Karpas-422 (cell line): ENCODE results near the gene TTLL13. TPM values are rescaled to one million over a fixed set of nuclear protein-coding genes. Genes with fewer than 3 reads are reported as not detected.
A peak's percentile ranks its signal among the peaks of the same experiment; 100 is the strongest.
"Not testable (repeated sequence)": the region's sequence is repeated elsewhere in the genome, so short reads cannot be mapped to it uniquely, and the experiment has no call there.

Experiments used
- DNase-seq: peaks from one replicate; pipeline ENCODE4 v3.0.0-alpha.2; 2015
- H2AFZ ChIP-seq: fragments of 200-600 bp; sonication (generic); 2 replicates; pipeline ENCODE4 v1.6.1; 2014; ENCODE audit warnings: antibody characterized with exemption, low read length, mixed read lengths
- H3K27ac ChIP-seq: fragments of 200-600 bp; sonication (generic); 2 replicates; pipeline ENCODE4 v1.5.1; 2014; ENCODE audit warnings: mild to moderate bottlenecking, low read length, moderate library complexity
- H3K27me3 ChIP-seq: fragments of 200-600 bp; sonication (generic); 2 replicates; pipeline ENCODE4 v1.6.1; 2014; ENCODE audit warnings: low read length, mixed read lengths
- H3K36me3 ChIP-seq: fragments of 200-600 bp; sonication (generic); 2 replicates; pipeline ENCODE4 v1.6.1; 2014; ENCODE audit warnings: low read length, mixed read lengths; ENCODE audit not compliant: insufficient read depth
- H3K4me1 ChIP-seq: fragments of 200-600 bp; sonication (generic); 2 replicates; pipeline ENCODE4 v1.6.1; 2014; ENCODE audit warnings: mild to moderate bottlenecking, low read length, mixed read lengths
- H3K4me2 ChIP-seq: fragments of 200-600 bp; sonication (generic); 2 replicates; pipeline ENCODE4 v1.6.1; 2014; ENCODE audit warnings: low read length, low read depth, mild to moderate bottlenecking; ENCODE audit not compliant: poor library complexity, severe bottlenecking
- H3K4me3 ChIP-seq: fragments of 200-600 bp; sonication (generic); 2 replicates; pipeline ENCODE4 v1.5.1; 2014; ENCODE audit warnings: mild to moderate bottlenecking, antibody characterized with exemption, low read length, mixed read lengths
- H3K79me2 ChIP-seq: fragments of 200-600 bp; sonication (generic); 2 replicates; pipeline ENCODE4 v1.6.1; 2014; ENCODE audit warnings: mild to moderate bottlenecking, low read length, mixed read lengths
- H3K9ac ChIP-seq: fragments of 200-600 bp; sonication (generic); 2 replicates; pipeline ENCODE4 v1.6.0; 2014; ENCODE audit warnings: low read length
- H3K9me2 ChIP-seq: fragments of 200-600 bp; sonication (generic), shearing (Covaris generic); replicated peaks from 2 replicates; pipeline ENCODE4 v1.6.0; 2014; ENCODE audit warnings: mild to moderate bottlenecking, low read length, moderate library complexity; ENCODE audit not compliant: insufficient read depth
- H3K9me3 ChIP-seq: fragments of 300-700, 200-600 bp; sonication (generic); 2 replicates; pipeline ENCODE4 v1.6.1; 2014; ENCODE audit warnings: low read length, mixed read lengths
- H4K20me1 ChIP-seq: fragments of 200-600 bp; sonication (generic); 2 replicates; pipeline ENCODE4 v1.6.1; 2014; ENCODE audit warnings: mild to moderate bottlenecking, antibody characterized with exemption, low read length, low read depth; ENCODE audit not compliant: insufficient read depth
- total RNA-seq: library from RNA; depleted of rRNA; stranded (reverse); fragments of >200 nt; shearing (Covaris generic); gene quantifications from 2 replicates; pipeline ENCODE4 v1.2.3, GENCODE V29; 2014; ENCODE audit warnings: low replicate concordance

The TTLL13 gene
- total RNA-seq, 1 experiment from 2014 or later, result not detected

- not testable (repeated sequence) for H3K9ac ChIP-seq, H3K4me3 ChIP-seq, H4K20me1 ChIP-seq, H2AFZ ChIP-seq, H3K27me3 ChIP-seq, H3K4me2 ChIP-seq, H3K27ac ChIP-seq, H3K36me3 ChIP-seq, H3K4me1 ChIP-seq, H3K9me3 ChIP-seq, H3K9me2 ChIP-seq, H3K79me2 ChIP-seq
- peak; percentile 88 for DNase-seq
Observed at GRCh38 chr15:90293040-90293810, 43.9 kb downstream of the TTLL13 start.

DNA sequence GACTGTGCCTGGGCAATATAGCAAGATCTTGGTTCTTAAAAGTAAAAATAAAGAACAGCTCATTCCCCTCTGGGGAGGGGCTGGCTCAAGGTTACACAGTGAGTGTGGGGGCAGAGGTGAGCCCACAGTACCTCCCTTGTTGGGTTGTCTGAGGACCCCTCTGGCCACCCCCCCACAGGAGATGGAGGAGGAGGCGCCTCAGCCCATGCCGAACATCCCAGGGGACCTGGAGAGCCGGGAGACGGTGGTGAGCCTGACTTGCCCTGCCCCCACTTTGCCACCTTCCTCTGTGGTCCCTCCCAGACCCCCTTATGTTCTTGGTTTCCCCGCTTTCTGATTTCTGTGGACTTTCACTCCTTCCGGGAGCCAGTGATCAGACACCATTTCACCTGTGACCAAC, 44.8 kb downstream of the TTLL13 start:
- Histone ChIP-seq H3K27ac (no peak overlapping the region), H3K4me3 (no peak overlapping the region), H4K20me1 (no peaks in the 10 kb centered on the region), H3K9me2 (no peaks in the 10 kb centered on the region), H3K27me3 (no peaks in the 10 kb centered on the region), H3K4me2 (no peak overlapping the region), H3K36me3 (no peaks in the 10 kb centered on the region), H2AFZ (no peak overlapping the region), H3K9me3 (no peaks in the 10 kb centered on the region), H3K9ac (no peak overlapping the region), H3K79me2 (no peaks in the 10 kb centered on the region), H3K4me1 (peaks cover 5% of the 10 kb centered on the region)
- DNase-seq, result no peak

GRCh38 chr15:90294601-90295269, 45.4 kb downstream of the TTLL13 start:
- no peak overlapping the region for H3K9ac ChIP-seq

GRCh38 chr15:90295270-90295648, 45.9 kb downstream of the TTLL13 start:
- Histone ChIP-seq H3K4me3 (no peak overlapping the region), H3K27me3 (no peaks in the 10 kb centered on the region), H3K27ac (no peak overlapping the region), H4K20me1 (no peaks in the 10 kb centered on the region), H3K9ac (no peak overlapping the region), H3K36me3 (no peaks in the 10 kb centered on the region), H3K9me2 (no peaks in the 10 kb centered on the region), H3K79me2 (no peaks in the 10 kb centered on the region), H2AFZ (no peak overlapping the region), H3K4me2 (no peak overlapping the region), H3K4me1 (peaks cover 5% of the 10 kb centered on the region), H3K9me3 (no peaks in the 10 kb centered on the region)
- no peak for DNase-seq

More at GRCh38 chr15:90294601-90295269, 45.4 kb downstream of the TTLL13 start:
- peaks cover 5% of the 10 kb centered on the region for H3K4me1 ChIP-seq
- H3K27ac ChIP-seq, result no peak overlapping the region
- H2AFZ ChIP-seq, result no peak overlapping the region
- no peak overlapping the region for H3K4me3 ChIP-seq
- no peaks in the 10 kb centered on the region for H3K9me2 ChIP-seq
- no peaks in the 10 kb centered on the region for H3K9me3 ChIP-seq
- no peak for DNase-seq
- no peaks in the 10 kb centered on the region for H3K36me3 ChIP-seq
- no peaks in the 10 kb centered on the region for H4K20me1 ChIP-seq
- H3K79me2 ChIP-seq, result no peaks in the 10 kb centered on the region
- no peaks in the 10 kb centered on the region for H3K27me3 ChIP-seq
- H3K4me2 ChIP-seq, result no peak overlapping the region

GRCh38 chr15:90296316-90296884, 47.0 kb downstream of the TTLL13 start:
- not testable (repeated sequence) for H3K27ac ChIP-seq, H3K36me3 ChIP-seq, H3K79me2 ChIP-seq, H4K20me1 ChIP-seq, H3K4me2 ChIP-seq, H2AFZ ChIP-seq, H3K9me2 ChIP-seq, H3K4me3 ChIP-seq, H3K9me3 ChIP-seq, DNase-seq, H3K27me3 ChIP-seq, H3K9ac ChIP-seq
- H3K4me1 ChIP-seq, result peaks cover 13% of the 10 kb centered on the region

GRCh38 chr15:90297021-90297420, 47.7 kb downstream of the TTLL13 start:
- Histone ChIP-seq H3K9me2 (no peaks in the 10 kb centered on the region), H3K4me3 (no peak overlapping the region), H3K79me2 (no peaks in the 10 kb centered on the region), H2AFZ (no peak overlapping the region), H3K27ac (no peak overlapping the region), H4K20me1 (no peaks in the 10 kb centered on the region), H3K27me3 (no peaks in the 10 kb centered on the region), H3K4me2 (no peak overlapping the region), H3K36me3 (no peaks in the 10 kb centered on the region), H3K9ac (no peak overlapping the region), H3K9me3 (no peaks in the 10 kb centered on the region), H3K4me1 (peaks cover 8% of the 10 kb centered on the region)
- no peak for DNase-seq

GRCh38 chr15:90300541-90300940, 51.2 kb downstream of the TTLL13 start:
- Histone ChIP-seq H3K4me1 (peaks cover 8% of the 10 kb centered on the region), H3K79me2 (no peaks in the 10 kb centered on the region), H3K27me3 (no peaks in the 10 kb centered on the region), H3K9ac (peak overlapping the region; percentile 68; the same call in 1 of the 2 replicates), H3K9me3 (no peaks in the 10 kb centered on the region), H2AFZ (no peak overlapping the region), H3K4me3 (peak overlapping the region; percentile 67; the same call in 1 of the 2 replicates), H3K9me2 (no peaks in the 10 kb centered on the region), H3K27ac (no peak overlapping the region), H3K36me3 (no peaks in the 10 kb centered on the region), H3K4me2 (peak overlapping the region; percentile 74), H4K20me1 (no peaks in the 10 kb centered on the region)
- no peak for DNase-seq

DNA sequence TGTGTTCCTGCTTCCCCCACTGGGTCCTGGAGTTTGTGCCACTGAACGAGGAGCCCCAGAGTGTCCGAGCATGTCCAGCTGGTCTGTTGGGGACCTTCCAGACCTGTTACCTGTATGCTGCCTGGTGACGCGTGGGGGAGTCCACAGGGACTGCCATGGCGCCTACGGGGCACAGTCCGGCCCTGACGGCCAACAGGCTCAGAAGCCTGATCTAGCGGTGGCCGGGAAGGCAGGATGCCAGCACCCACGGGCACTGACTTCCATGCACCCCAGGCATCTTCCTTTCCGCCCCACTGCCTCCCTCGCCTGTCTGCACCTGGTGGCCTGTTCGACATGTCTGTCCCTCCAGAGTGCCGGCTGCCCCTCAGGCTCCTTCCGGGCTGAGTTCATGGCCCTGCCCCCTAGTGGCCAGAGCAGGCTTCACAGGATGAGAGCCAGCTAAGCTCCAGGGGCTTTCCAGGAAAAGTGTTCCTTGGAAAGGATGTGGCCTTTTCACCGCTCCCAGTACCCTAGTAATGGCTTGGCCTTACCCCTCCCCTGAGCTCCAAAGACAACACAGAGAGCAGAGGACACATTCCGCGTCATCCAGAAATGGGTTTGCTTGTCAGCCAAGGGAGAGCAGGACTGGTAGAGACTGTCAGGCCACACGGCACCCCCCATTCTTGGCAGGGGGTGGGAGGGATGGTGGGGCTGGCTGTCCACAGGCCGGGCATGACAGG, 51.8 kb downstream of the TTLL13 start:
- Histone ChIP-seq H3K4me3 (peak overlapping the region; percentile 67; the same call in 1 of the 2 replicates), H2AFZ (peak overlapping the region; percentile 98), H3K27me3 (no peaks in the 10 kb centered on the region), H3K4me2 (peak overlapping the region; percentile 74), H3K79me2 (no peaks in the 10 kb centered on the region), H3K36me3 (no peaks in the 10 kb centered on the region), H3K9me2 (no peaks in the 10 kb centered on the region), H3K27ac (no peak overlapping the region), H3K9ac (peak overlapping the region; percentile 68), H3K4me1 (peaks cover 8% of the 10 kb centered on the region), H4K20me1 (no peaks in the 10 kb centered on the region), H3K9me3 (no peaks in the 10 kb centered on the region)
- DNase-seq, result peak; percentile 88
